Erythroblast (primary cell): ENCODE measurements around the gene ELMO3.

Experiments
- DNase-seq, 2 experiments: peaks; one replicate each; lab custom pipeline; 2025; lab: John Stamatoyannopoulos, UW
- GATA1 ChIP-seq: IDR thresholded peaks from 2 replicates; pipeline ENCODE4 v1.6.1; 2011; ENCODE audit warnings: low read depth, mild to moderate bottlenecking, control low read depth, low read length, moderate library complexity
- POLR2A ChIP-seq: IDR thresholded peaks from 2 replicates; pipeline ENCODE4 v1.6.1; 2011; ENCODE audit warnings: mild to moderate bottlenecking, low read length

ELMO3 gene

DNA sequence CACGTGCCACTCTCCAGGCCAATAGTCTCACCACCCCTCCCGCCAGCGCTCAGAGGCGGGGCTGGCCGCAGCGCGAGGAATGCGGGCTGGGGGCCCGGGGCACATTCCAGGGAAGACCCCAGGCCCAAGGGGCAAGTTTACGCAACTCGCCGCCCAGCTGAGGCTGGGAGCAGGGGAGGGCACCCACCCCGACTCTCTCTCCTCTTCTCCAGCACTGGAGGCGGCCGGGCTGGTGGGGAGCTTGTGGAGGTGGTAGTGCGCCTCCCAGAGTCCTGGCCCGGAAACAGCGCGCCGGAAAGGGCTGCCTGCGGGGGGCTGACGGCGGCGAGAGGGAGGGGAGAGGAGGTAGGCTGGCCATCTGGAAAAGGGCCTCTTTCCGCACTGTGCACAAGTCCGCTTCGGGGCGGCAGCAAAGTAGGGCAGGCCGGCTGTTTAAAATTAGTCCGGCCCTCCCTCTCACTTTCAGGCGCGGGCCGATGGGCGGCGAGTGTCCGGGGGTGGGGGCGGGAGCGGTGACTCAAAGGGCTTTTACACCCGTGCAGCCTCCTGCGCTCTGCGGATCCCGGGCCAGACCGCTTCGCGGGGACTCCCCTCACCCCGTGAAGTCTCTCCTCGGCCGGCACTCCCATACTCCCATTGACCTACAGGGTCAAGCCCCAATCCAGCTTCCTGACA lies 47.3 kb downstream of the ELMO3 start:
- peak; percentile 75 to 81 for DNase-seq
- TF ChIP-seq POLR2A (peak; percentile 40), GATA1 (no peak)

DNA sequence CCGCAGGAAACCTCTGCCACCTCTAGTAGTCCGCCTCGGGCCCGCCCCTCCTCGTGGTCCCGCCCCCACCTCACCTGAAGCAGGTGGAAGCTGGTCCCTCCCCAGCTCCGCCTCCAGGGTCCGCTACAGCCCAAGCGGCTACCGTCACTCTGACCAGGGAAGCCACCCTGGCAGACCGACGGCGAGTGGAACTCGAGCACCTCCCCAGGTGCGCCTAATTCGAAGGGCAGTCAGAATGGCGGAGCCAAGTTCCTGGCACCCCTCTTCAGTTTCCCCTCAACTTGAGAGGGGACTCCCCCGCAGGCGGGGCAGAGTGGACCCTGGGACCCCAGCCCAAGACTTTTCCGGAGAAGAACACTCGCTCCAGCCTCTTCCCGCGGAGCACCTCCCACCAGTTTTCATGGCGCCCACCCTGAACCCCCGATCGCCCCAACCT lies 47.8 kb downstream of the ELMO3 start:
- DNase-seq, result peak in 1 of 2 experiments; percentile 76
- TF ChIP-seq GATA1 (no peak), POLR2A (no peak)

DNA sequence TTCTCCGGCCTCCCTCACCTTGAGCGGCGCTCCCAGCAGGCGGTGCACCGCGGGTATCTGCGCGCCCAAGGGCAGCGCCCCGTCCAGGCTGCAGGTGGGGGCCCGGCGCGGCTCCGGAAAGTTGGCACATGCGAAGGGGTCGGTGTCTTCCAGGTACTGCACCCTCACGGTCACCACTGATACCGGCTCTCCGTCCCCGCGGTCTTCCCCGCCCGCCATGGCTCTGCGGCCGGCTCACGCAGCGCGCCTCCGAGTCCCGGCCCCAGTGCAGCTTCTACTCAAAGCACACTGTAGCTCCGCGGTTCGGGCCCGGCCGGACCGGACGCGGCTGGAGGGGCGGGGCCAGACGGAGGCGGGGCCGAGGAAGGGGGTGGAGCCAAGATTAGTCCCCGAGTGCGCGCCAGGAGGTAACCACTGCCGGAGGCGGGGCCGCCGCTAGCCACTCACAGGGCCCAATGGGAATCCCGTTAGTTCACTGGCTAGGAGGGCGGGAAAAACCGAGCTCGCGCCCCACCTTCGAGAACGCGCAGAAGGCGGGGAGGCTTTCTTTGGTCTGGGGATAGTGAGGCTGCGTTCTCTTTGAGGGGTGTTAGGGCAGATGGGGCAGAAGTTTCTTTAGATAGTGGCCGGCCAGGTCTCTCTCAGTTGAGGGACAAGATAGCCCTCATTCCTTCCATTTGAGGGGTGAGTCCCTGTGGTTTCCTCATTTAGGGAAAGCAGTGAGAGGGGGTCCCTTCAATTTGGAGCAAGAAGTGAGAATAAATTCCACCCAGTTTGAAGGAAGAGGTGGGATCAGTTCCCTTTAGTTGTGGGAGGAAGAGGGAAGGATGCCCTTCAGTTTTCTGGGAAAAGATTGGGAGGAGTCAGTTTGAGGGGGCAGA lies 48.5 kb downstream of the ELMO3 start, which contains the start of gene FHOD1:
Gene FHOD1 (minus strand): TSS at position 290 of the 881 bp plus-strand sequence. CDS start 71 bp downstream, at position 219.
- TF ChIP-seq POLR2A, result peak; percentile 70
- no peak for TF ChIP-seq GATA1
- peak; percentile 98 for DNase-seq

DNA sequence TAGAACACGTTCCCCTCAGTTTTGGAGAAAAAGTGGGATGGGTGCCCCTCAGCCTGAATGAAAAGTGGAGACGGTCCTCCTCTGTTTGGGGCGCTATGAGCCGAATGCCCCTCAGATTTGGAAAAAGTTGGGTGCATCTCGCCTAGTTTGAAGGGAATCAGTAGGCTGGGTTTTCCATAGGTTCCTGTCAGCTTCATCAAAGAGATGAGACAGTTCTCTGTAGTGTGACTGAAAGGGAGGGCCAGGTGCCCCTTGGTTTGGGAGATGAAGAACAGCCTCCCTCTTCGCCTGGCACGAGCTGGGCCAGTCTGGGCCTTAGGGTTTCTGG lies 49.1 kb downstream of the ELMO3 start:
- no peak for DNase-seq
- TF ChIP-seq POLR2A, result no peak
- TF ChIP-seq GATA1, result no peak

DNA sequence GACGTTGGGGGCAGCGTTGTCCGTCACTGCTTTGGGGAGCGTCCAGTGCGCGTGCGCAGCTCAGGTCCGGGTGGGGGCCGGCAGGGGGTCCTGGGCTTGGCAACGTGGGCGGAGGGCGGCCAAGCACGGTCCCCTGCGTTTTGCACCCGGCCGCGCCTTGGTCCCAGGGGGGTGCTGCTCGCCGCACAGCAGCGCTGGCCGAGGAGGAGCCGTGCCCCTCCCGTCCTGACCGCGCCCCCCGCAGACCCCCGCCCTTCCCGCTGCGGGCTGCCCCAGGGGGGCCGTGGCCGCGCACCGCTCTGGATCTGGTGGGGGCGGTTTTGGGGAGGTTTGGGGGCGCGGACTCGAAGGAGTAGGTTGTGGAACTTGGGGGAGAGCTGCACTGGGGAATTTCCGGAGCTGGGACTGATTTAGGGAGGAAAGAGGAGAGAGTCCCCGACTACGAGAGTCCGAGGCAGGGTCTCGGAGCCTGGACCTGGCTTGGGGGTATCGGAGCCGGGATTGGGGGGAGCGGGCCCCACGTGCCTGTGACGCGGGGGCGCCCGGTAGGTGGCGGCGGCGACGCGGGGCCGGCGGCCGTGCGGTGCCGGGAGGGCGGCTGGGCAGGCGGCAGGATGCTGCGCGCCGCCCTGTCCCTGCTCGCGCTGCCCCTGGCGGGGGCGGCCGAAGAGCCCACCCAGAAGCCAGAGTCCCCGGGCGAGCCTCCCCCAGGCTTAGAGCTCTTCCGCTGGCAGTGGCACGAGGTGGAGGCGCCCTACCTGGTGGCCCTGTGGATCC lies 49.7 kb downstream of the ELMO3 start, which contains the start of gene SLC9A5:
Gene SLC9A5 (plus strand): TSS at position 579 of the 777 bp plus-strand sequence. CDS start 36 bp downstream, at position 615.
- peak; percentile 48 to 58 for DNase-seq
- TF ChIP-seq POLR2A, result no peak
- no peak for TF ChIP-seq GATA1

DNA sequence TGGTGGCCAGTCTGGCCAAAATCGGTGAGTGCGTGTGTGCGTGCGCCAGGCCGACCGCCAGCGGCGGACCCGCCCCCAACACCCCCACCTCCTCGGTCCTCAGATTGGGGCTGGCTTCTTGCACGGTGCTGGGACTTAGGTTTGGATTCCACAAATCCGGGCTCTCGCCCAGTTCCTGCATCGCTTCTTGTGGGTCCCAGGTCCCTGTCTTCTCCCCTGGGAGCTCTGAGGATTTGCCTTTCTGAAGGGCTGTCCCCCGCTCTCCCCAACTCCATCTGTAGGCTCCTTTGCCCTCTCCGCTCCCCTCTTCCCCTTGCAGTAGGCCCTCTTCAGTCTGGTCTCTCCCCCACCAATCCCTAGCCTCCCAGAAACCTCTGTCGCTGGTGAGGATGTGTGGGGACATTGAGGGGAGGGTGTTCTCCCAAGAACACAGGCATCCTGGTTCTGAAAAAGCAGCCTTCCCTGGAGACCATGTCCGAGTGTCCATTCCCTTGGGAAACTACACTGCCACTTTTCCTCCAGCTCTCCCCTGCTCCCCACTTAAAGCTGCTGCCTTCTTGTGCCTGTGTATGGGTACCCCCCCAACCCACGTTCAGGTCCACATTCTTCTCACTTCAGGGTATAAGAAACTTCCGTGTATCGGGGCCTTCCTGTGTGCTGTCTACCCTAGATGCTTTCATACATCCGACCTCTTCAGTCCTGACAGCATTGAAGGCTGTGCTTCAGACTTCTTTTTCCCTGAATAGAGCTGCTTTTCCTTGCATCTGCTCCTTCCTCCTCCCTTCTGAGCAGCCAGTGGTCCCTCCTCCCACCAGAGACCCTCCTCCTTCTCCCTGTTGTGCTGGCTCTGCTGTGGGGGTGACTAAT lies 50.5 kb downstream of the ELMO3 start:
- DNase-seq, result no peak
- TF ChIP-seq GATA1, result no peak
- no peak for TF ChIP-seq POLR2A

DNA sequence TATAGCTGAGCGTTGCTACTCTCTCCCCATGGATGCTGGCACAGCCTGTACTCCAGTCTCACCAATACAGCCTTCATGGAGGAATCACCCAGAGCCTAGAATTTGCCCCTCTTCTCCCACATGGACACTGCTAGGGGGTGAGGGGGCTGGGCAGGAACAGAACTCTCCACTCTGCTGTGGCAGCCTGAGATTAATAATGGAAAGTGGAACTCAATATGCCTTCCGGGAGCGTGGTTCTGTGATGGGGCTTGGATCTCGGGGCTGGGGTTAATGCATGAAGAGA lies 51.1 kb downstream of the ELMO3 start:
- TF ChIP-seq GATA1 (no peak), POLR2A (no peak)

DNA sequence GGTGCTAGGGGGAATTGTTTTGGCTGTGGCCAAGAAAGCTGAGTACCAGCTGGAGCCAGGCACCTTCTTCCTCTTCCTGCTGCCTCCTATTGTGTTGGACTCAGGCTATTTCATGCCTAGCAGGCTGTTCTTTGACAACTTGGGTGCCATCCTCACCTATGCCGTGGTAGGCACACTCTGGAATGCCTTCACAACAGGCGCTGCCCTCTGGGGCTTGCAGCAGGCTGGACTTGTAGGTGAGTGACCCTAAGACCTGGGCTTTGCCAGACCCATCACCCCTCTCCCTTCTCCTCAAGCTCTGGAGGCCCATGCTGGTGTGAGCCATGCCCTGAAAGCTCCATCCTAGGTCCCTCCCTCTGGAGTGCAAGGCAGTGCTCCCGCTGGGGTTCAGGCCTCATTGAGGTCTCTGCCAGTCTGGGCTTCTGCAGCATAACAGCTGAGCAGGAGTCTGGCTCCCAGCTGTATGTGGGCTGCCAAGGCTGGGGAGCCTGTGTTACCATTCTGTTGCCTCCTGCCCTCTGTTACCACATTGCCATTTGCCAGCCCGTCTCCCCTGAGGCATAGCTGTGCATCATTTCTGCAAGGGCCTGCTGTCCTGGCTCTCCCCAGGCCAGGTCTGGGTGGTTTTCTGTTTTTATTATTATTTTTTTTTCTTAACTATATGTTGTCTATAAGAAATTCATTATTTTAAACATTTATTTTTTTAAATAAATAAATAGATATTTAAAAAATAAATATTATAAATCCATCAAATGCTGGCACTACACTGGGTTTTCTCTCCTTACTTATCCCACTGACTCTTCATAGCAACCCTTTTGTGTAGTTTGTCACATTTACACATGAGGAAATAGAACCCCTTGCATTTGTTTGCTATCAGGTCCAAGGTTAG lies 53.9 kb downstream of the ELMO3 start:
- DNase-seq, result no peak
- TF ChIP-seq GATA1, result no peak
- no peak for TF ChIP-seq POLR2A

More for the DNA sequence above, 51.1 kb downstream of the ELMO3 start:
- no peak for DNase-seq
